ES-I3 (cell line): Measurements from ENCODE around the gene NOSIP.
A peak's percentile ranks its signal among the peaks of the same experiment; 100 is the strongest.

Experiments used
- H3K36me3 ChIP-seq: 2 replicates; pipeline ENCODE4 v1.6.1; 2013; ENCODE audit warnings: mild to moderate bottlenecking, low read length, control low read depth, moderate library complexity; ENCODE audit not compliant: insufficient read depth
- H3K4me1 ChIP-seq: 2 replicates; pipeline ENCODE4 v1.6.1; 2013; ENCODE audit warnings: mild to moderate bottlenecking, control low read depth, low read length; ENCODE audit not compliant: insufficient read depth
- H3K9ac ChIP-seq: 2 replicates; pipeline ENCODE4 v1.6.1; 2013; ENCODE audit warnings: low read depth, mild to moderate bottlenecking, low read length, moderate library complexity
- H3K9me3 ChIP-seq: 2 replicates; pipeline ENCODE4 v1.6.1; 2013; ENCODE audit warnings: mild to moderate bottlenecking, low read length, moderate library complexity; ENCODE audit not compliant: control insufficient read depth, insufficient read depth

Gene NOSIP

GRCh38 chr19:49570997-49571676 lies 9.2 kb downstream of the NOSIP start:
- H3K36me3 ChIP-seq: no peaks in the 10 kb centered on the region
- peaks cover 11% of the 10 kb centered on the region for H3K4me1 ChIP-seq
- H3K9ac ChIP-seq: no peak overlapping the region
- no peaks in the 10 kb centered on the region for H3K9me3 ChIP-seq

- Histone ChIP-seq H3K9ac (no peak overlapping the region), H3K36me3 (peaks cover 2% of the 10 kb centered on the region; the same call in 1 of the 2 replicates), H3K4me1 (peaks cover 11% of the 10 kb centered on the region), H3K9me3 (no peaks in the 10 kb centered on the region)
Observed at GRCh38 chr19:49570138-49570856, 10.1 kb downstream of the NOSIP start.

GRCh38 chr19:49567861-49568441 lies 12.4 kb downstream of the NOSIP start:
- H3K9ac ChIP-seq: no peak overlapping the region

GRCh38 chr19:49566302-49566701 lies 14.1 kb downstream of the NOSIP start:
- H3K4me1 ChIP-seq: peaks cover 10% of the 10 kb centered on the region
- no peak overlapping the region for H3K9ac ChIP-seq

More at GRCh38 chr19:49567861-49568441, 12.4 kb downstream of the NOSIP start:
- Histone ChIP-seq H3K4me1 (peaks cover 11% of the 10 kb centered on the region), H3K36me3 (peaks cover 2% of the 10 kb centered on the region; the same call in 1 of the 2 replicates), H3K9me3 (no peaks in the 10 kb centered on the region)

GRCh38 chr19:49565261-49565660 lies 15.1 kb downstream of the NOSIP start:
- Histone ChIP-seq H3K9me3 (no peaks in the 10 kb centered on the region), H3K4me1 (peaks cover 12% of the 10 kb centered on the region; the same call in 1 of the 2 replicates), H3K36me3 (peaks cover 2% of the 10 kb centered on the region; the same call in 1 of the 2 replicates), H3K9ac (no peak overlapping the region)

More at GRCh38 chr19:49566302-49566701, 14.1 kb downstream of the NOSIP start:
- Histone ChIP-seq H3K36me3 (peaks cover 2% of the 10 kb centered on the region; the same call in 1 of the 2 replicates), H3K9me3 (no peaks in the 10 kb centered on the region)

GRCh38 chr19:49564616-49565045 lies 15.7 kb downstream of the NOSIP start:
- Histone ChIP-seq H3K9ac (no peak overlapping the region), H3K4me1 (peaks cover 15% of the 10 kb centered on the region; the same call in 1 of the 2 replicates), H3K36me3 (peaks cover 2% of the 10 kb centered on the region; the same call in 1 of the 2 replicates), H3K9me3 (no peaks in the 10 kb centered on the region)

GRCh38 chr19:49560358-49560900 lies 19.9 kb downstream of the NOSIP start:
- Histone ChIP-seq H3K9ac (no peak overlapping the region), H3K4me1 (peaks cover 15% of the 10 kb centered on the region; the same call in 1 of the 2 replicates), H3K9me3 (no peaks in the 10 kb centered on the region), H3K36me3 (peaks cover 3% of the 10 kb centered on the region; the same call in 1 of the 2 replicates)

- Histone ChIP-seq H3K36me3 (peaks cover 3% of the 10 kb centered on the region; the same call in 1 of the 2 replicates), H3K9ac (no peak overlapping the region), H3K9me3 (no peaks in the 10 kb centered on the region), H3K4me1 (peaks cover 15% of the 10 kb centered on the region; the same call in 1 of the 2 replicates)
Observed at GRCh38 chr19:49559928-49560327, 20.4 kb downstream of the NOSIP start.

- Histone ChIP-seq H3K4me1 (peaks cover 15% of the 10 kb centered on the region; the same call in 1 of the 2 replicates), H3K36me3 (peaks cover 3% of the 10 kb centered on the region; the same call in 1 of the 2 replicates), H3K9ac (no peak overlapping the region), H3K9me3 (no peaks in the 10 kb centered on the region)
Observed at GRCh38 chr19:49559443-49559842, 20.9 kb downstream of the NOSIP start.

- H3K9ac ChIP-seq: no peak overlapping the region
- peaks cover 15% of the 10 kb centered on the region; the same call in 1 of the 2 replicates for H3K4me1 ChIP-seq
- H3K9me3 ChIP-seq: no peaks in the 10 kb centered on the region
- H3K36me3 ChIP-seq: peaks cover 3% of the 10 kb centered on the region; the same call in 1 of the 2 replicates
Observed at GRCh38 chr19:49558591-49558990, 21.8 kb downstream of the NOSIP start.

- H3K36me3 ChIP-seq: peaks cover 3% of the 10 kb centered on the region; the same call in 1 of the 2 replicates
- H3K9me3 ChIP-seq: no peaks in the 10 kb centered on the region
- peaks cover 15% of the 10 kb centered on the region; the same call in 1 of the 2 replicates for H3K4me1 ChIP-seq
- no peak overlapping the region for H3K9ac ChIP-seq
Observed at GRCh38 chr19:49557641-49558325, 22.6 kb downstream of the NOSIP start.

GRCh38 chr19:49556412-49557398 lies 23.7 kb downstream of the NOSIP start:
- Histone ChIP-seq H3K9me3 (no peaks in the 10 kb centered on the region), H3K9ac (peak overlapping the region; percentile 78), H3K36me3 (peaks cover 3% of the 10 kb centered on the region; the same call in 1 of the 2 replicates), H3K4me1 (peaks cover 15% of the 10 kb centered on the region; the same call in 1 of the 2 replicates)
